Smooth muscle cell (in vitro differentiated cells): ENCODE results near the gene AVP. TPM values are rescaled to one million over a fixed set of nuclear protein-coding genes. Genes with fewer than 3 reads are reported as not detected.
"Not testable (repeated sequence)": the region's sequence is repeated elsewhere in the genome, so short reads cannot be mapped to it uniquely, and the experiment has no call there.

Source experiments
- DNase-seq: peaks from one replicate; lab custom pipeline; 2025; ENCODE audit not compliant: unreplicated experiment; lab: John Stamatoyannopoulos, UW
- H2AFZ ChIP-seq: fragments of 200-600 bp; sonication (generic); 2 replicates; pipeline ENCODE4 v1.6.0; 2016; ENCODE audit warnings: antibody characterized with exemption, low read depth, mild to moderate bottlenecking
- H3F3A ChIP-seq: fragments of 200-600 bp; sonication (generic); 2 replicates; pipeline ENCODE4 v1.6.0; 2017; ENCODE audit warnings: antibody characterized with exemption, low read depth
- H3K27ac ChIP-seq: fragments of 200-600 bp; sonication (generic); 2 replicates; pipeline ENCODE4 v1.5.1; 2016; ENCODE audit warnings: low read depth, mild to moderate bottlenecking
- H3K27me3 ChIP-seq: fragments of 200-600 bp; sonication (generic); 2 replicates; pipeline ENCODE4 v1.6.1; 2016; ENCODE audit warnings: low read depth, mild to moderate bottlenecking
- H3K36me3 ChIP-seq: fragments of 200-600 bp; sonication (generic); 2 replicates; pipeline ENCODE4 v1.5.1; 2016; ENCODE audit warnings: low read depth
- H3K4me1 ChIP-seq: fragments of 200-600 bp; sonication (generic); 2 replicates; pipeline ENCODE4 v1.5.1; 2016; ENCODE audit warnings: low read depth
- H3K4me2 ChIP-seq: fragments of 200-600 bp; sonication (generic); 2 replicates; pipeline ENCODE4 v1.6.0; 2016; ENCODE audit warnings: mild to moderate bottlenecking
- H3K4me3 ChIP-seq: fragments of 200-600 bp; sonication (generic); 2 replicates; pipeline ENCODE4 v1.5.1; 2016; ENCODE audit warnings: mild to moderate bottlenecking
- H3K79me2 ChIP-seq: fragments of 200-600 bp; sonication (generic); 2 replicates; pipeline ENCODE4 v1.6.0; 2016; ENCODE audit warnings: low read depth, mild to moderate bottlenecking
- H3K9ac ChIP-seq: fragments of 200-600 bp; sonication (generic); 2 replicates; pipeline ENCODE4 v1.6.0; 2016; ENCODE audit warnings: low read depth
- H3K9me3 ChIP-seq: fragments of 200-600 bp; sonication (generic); replicated peaks from 2 replicates; pipeline ENCODE4 v1.5.1; 2016; ENCODE audit warnings: low read depth
- H4K20me1 ChIP-seq: fragments of 200-600 bp; sonication (generic); 2 replicates; pipeline ENCODE4 v1.6.0; 2016; ENCODE audit warnings: low read depth
- CTCF ChIP-seq: fragments of 200-600 bp; sonication (generic); IDR thresholded peaks from 2 replicates; pipeline ENCODE4 v1.5.1; 2017; ENCODE audit warnings: borderline replicate concordance, mild to moderate bottlenecking, antibody characterized with exemption; ENCODE audit not compliant: insufficient read depth, poor library complexity, severe bottlenecking
- WGBS: methylation state at CpG from one replicate; pipeline ENCODE4 v1.1.7; 2016; ENCODE audit warnings: low lambda C conversion rate; 5-methylcytosine and 5-hydroxymethylcytosine counted together
- polyA plus RNA-seq: library from polyadenylated mRNA; unstranded; fragments of >200 nt; fragmentation: Nextera tagmentation; extraction: Ambion mirVana; gene quantifications from 2 replicates; pipeline ENCODE4 v1.2.1, GENCODE V29; 2016
- total RNA-seq: library from RNA; depleted of rRNA; stranded (reverse); fragments of >200 nt; gene quantifications from 2 replicates; pipeline ENCODE4 v1.2.3, GENCODE V29; 2014

AVP gene
- total and polyA plus RNA-seq, 2 experiments from 2014 or later: not detected

- TF ChIP-seq CTCF: no peak
- 84% methylated on average over 8 of the region's 8 CpGs for WGBS
- Histone ChIP-seq H3K9ac (no peak overlapping the region), H3K4me3 (no peak overlapping the region), H4K20me1 (no peaks in the 10 kb centered on the region), H3K27ac (no peak overlapping the region), H2AFZ (no peak overlapping the region), H3K9me3 (no peaks in the 10 kb centered on the region), H3F3A (no peaks in the 10 kb centered on the region), H3K27me3 (peaks cover 16% of the 10 kb centered on the region), H3K36me3 (no peaks in the 10 kb centered on the region), H3K79me2 (no peaks in the 10 kb centered on the region), H3K4me1 (no peaks in the 10 kb centered on the region), H3K4me2 (no peak overlapping the region)
- DNase-seq: no peak
Measured at GRCh38 chr20:3068075-3068474, 16.4 kb downstream of the AVP start.

- no peaks in the 10 kb centered on the region for H3K36me3 ChIP-seq
- no peak overlapping the region for H3K4me2 ChIP-seq
- no peaks in the 10 kb centered on the region for H3K9me3 ChIP-seq
- H3K79me2 ChIP-seq: no peaks in the 10 kb centered on the region
- peaks cover under 1% of the 10 kb centered on the region for H4K20me1 ChIP-seq
- no peak for TF ChIP-seq CTCF
- no peaks in the 10 kb centered on the region for H3F3A ChIP-seq
- no peak overlapping the region for H3K4me3 ChIP-seq
- no peaks in the 10 kb centered on the region for H3K4me1 ChIP-seq
- peaks cover 10% of the 10 kb centered on the region for H3K27me3 ChIP-seq
- no peak overlapping the region for H2AFZ ChIP-seq
- no peak for DNase-seq
- 92% methylated on average over 23 of the region's 23 CpGs for WGBS
- no peak overlapping the region for H3K9ac ChIP-seq
- no peak overlapping the region for H3K27ac ChIP-seq
Measured at GRCh38 chr20:3067139-3068014, 17.1 kb downstream of the AVP start.

- H3K27ac ChIP-seq, H3F3A ChIP-seq, DNase-seq, H3K4me2 ChIP-seq, H3K9me3 ChIP-seq, H3K9ac ChIP-seq, H3K4me3 ChIP-seq, H3K36me3 ChIP-seq, H3K79me2 ChIP-seq, H2AFZ ChIP-seq, H3K27me3 ChIP-seq, H3K4me1 ChIP-seq: not testable (repeated sequence)
- peaks cover 22% of the 10 kb centered on the region for H4K20me1 ChIP-seq
- whole genome bisulfite sequencing: 83% methylated on average over 6 of the region's 6 CpGs
Measured at GRCh38 chr20:3064119-3064518, 20.4 kb downstream of the AVP start.

GRCh38 chr20:3059489-3059888 lies 25.0 kb downstream of the AVP start:
- H2AFZ ChIP-seq: no peak overlapping the region
- H3K36me3 ChIP-seq: no peaks in the 10 kb centered on the region
- 98% methylated on average over 3 of the region's 3 CpGs for WGBS
- no peak overlapping the region for H3K4me3 ChIP-seq
- no peaks in the 10 kb centered on the region for H3K4me1 ChIP-seq
- H3K79me2 ChIP-seq: no peaks in the 10 kb centered on the region
- H3F3A ChIP-seq: no peaks in the 10 kb centered on the region
- TF ChIP-seq CTCF: no peak
- H4K20me1 ChIP-seq: peaks cover 22% of the 10 kb centered on the region
- no peaks in the 10 kb centered on the region for H3K27me3 ChIP-seq
- H3K4me2 ChIP-seq: no peak overlapping the region
- no peak overlapping the region for H3K9ac ChIP-seq
- H3K9me3 ChIP-seq: no peaks in the 10 kb centered on the region
- DNase-seq: no peak
- H3K27ac ChIP-seq: no peak overlapping the region
